ENCODE data around the gene RFLNA.

- TF ChIP-seq CTCF (IDR thresholded peaks at IDR 0.05; ENCODE audit: low read length) (no peak), EZH2 (IDR thresholded peaks at IDR 0.05; ENCODE audit: borderline replicate concordance, low read length) (no peak)
Measured at GRCh38 chr12:124340080-124340900, 45.4 kb downstream of the RFLNA start.
